ENCODE data around the gene LNX1. TPM values are rescaled to one million over a fixed set of nuclear protein-coding genes. Genes with fewer than 3 reads are reported as not detected.

Gene LNX1
- total and polyA plus RNA-seq, 2 of the 8 experiments (the other 6 are each of a cell fraction or from before 2014, with no cell fraction given), result 2.7 to 3.8 TPM

DNA sequence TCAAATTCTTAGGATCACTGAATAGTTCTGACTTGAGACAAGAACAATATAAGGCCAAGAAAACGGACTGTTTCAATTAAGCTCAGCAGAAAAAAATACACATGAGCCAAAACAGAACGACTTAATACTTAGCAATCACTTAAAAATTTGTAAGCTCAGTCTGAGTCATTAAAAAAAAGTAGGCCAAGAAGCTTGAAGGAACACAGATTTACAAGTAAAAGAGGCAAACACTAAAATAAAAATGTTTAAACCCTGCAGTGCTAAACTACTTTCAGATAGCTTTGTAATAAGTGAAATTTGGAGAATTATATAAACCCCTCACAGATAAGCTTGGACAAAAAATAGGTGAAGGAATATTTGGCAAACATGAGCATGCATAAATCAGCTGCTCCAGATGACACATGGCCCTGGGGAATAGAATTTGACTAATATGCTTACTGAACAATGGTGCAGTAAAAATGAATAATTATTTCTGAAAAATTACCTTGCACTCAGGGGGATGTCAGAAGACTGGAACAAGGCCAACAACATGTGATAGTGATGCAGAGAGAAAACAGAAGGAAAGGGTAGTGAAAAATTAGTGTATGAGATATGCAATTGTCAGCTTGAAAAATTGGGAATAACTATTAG is 49.6 kb downstream of the LNX1 start:
- Histone ChIP-seq H3K4me1 (replicated peaks in 1 of 4; ENCODE audit: control insufficient read depth in 3 of 4, insufficient read depth in 4 of 4, low read length in 3 of 4) (peaks cover 0 to 4% (median 0%) of the 10 kb centered on the region in 4 experiments; a peak in 2 of 7 replicates), H3K79me2 (ENCODE audit: control insufficient read depth in 1 of 2, insufficient read depth in 2 of 2, low read length in 2 of 2) (no peaks in the 10 kb centered on the region), H2BK20ac (ENCODE audit: low read length) (no peak overlapping the region), H4K8ac (ENCODE audit: extremely low read depth, insufficient read depth, low read length) (no peak overlapping the region), H4K20me1 (replicated peaks in 1 of 2; ENCODE audit: control insufficient read depth in 1 of 2, insufficient read depth in 2 of 2, low read length in 2 of 2) (no peaks in the 10 kb centered on the region), H2BK120ac (replicated peaks; ENCODE audit: low read depth, low read length) (no peak overlapping the region), H3K18ac (ENCODE audit: extremely low read depth, low read length) (no peak overlapping the region), H3K9ac (replicated peaks in 1 of 4; ENCODE audit: extremely low read depth in 1 of 4, low read depth in 3 of 4, low read length in 3 of 4) (no peak overlapping the region), H3K27ac (ENCODE audit: low read depth, low read length) (no peak overlapping the region), H3K27me3 (replicated peaks in 1 of 4; ENCODE audit: control insufficient read depth in 3 of 4, extremely low read depth in 1 of 4, insufficient read depth in 3 of 4, low read length in 3 of 4) (peaks cover 0 to 5% (median 3%) of the 10 kb centered on the region in 4 experiments; a peak in 4 of 7 replicates), H2BK15ac (ENCODE audit: low read length) (no peak overlapping the region), H3K23me2 (ENCODE audit: low read depth, low read length) (no peaks in the 10 kb centered on the region), H3K56ac (replicated peaks; ENCODE audit: insufficient read length, low read depth, low read length) (no peak overlapping the region), H3K4me2 (ENCODE audit: insufficient read depth in 1 of 2, low read depth in 2 of 2, low read length in 2 of 2) (no peak overlapping the region), H3K4ac (replicated peaks; ENCODE audit: insufficient read length, low read depth, low read length) (no peak overlapping the region), H3K79me1 (ENCODE audit: low read depth, low read length) (no peaks in the 10 kb centered on the region), H3K9me3 (ENCODE audit: insufficient read depth in 2 of 2, low read depth in 1 of 2, low read length in 1 of 2) (no peaks in the 10 kb centered on the region), H2AK5ac (ENCODE audit: low read depth, low read length) (no peak overlapping the region), H4K91ac (replicated peaks; ENCODE audit: insufficient read length, low read length) (no peak overlapping the region), H3K14ac (ENCODE audit: insufficient read length) (no peak overlapping the region), H3K36me3 (ENCODE audit: control insufficient read depth in 2 of 4, insufficient read depth in 4 of 4, low read length in 3 of 4) (no peaks in the 10 kb centered on the region), H4K5ac (ENCODE audit: insufficient read length, low read depth, low read length) (no peak overlapping the region), H2BK12ac (ENCODE audit: low read depth, low read length) (no peak overlapping the region), H2AFZ (ENCODE audit: low read length) (no peak overlapping the region), H3K4me3 (ENCODE audit: extremely low read depth in 1 of 4, insufficient read depth in 2 of 4, low read depth in 3 of 4, low read length in 4 of 4) (no peak overlapping the region), H2BK5ac (ENCODE audit: low read depth, low read length) (no peak overlapping the region), H3K23ac (ENCODE audit: insufficient read length) (no peak overlapping the region)
- WGBS, 2 experiments (ENCODE audit: extremely low coverage in 1 of 2, insufficient coverage in 1 of 2, insufficient read length in 1 of 2, insufficient replicate concordance in 2 of 2, low coverage in 1 of 2, low lambda C conversion rate in 2 of 2, missing lambda C conversion rate in 1 of 2), result 79% methylated on average over 2 of the region's 2 CpGs; no CpG with 5 or more reads in 1 of the 2 experiments
- CTCF ChIA-PET (ENCODE audit: partially characterized antibody), result interaction anchor here (0.7 to 1.4 kb wide), 3 partner anchors 14 to 346 kb away, joined by 3 read pairs; no protein-coding TSS in a partner anchor
- FAIRE-seq (no peak), DNase-seq (ENCODE audit: low read depth in 1 of 2, low spot score in 2 of 2) (no peak)
- POLR2A ChIA-PET (ENCODE audit: partially characterized antibody), result no interaction called here
- TF ChIP-seq ZNF274 (IDR thresholded peaks at IDR 0.05; ENCODE audit: borderline replicate concordance, extremely low read depth, low read length) (no peak), TAF7 (optimal IDR thresholded peaks at IDR 0.05; ENCODE audit: borderline replicate concordance, low read depth, low read length) (no peak), POU5F1 (IDR thresholded peaks at IDR 0.05; ENCODE audit: low read depth, low read length) (no peak), PHF8 (conservative IDR thresholded peaks at IDR 0.05; ENCODE audit: low read depth, low read length) (no peak), CREB1 (IDR thresholded peaks at IDR 0.05) (no peak)

Data from H1 (cell line).